Ovary (tissue), 3 donors: ENCODE data around the gene NDST1.

Experiments
- CTCF ChIP-seq, 3 donors: fragments of 450-650 bp in 2 of 3; fragments of 200-600 bp in 1 of 3; IDR thresholded peaks; one replicate each; pipeline versions ENCODE4 v1.5.1 to v1.8.0; 2016 to 2022; ENCODE audit warnings: antibody characterized with exemption in 3 of 3, mild to moderate bottlenecking in 1 of 3
- POLR2A ChIP-seq: fragments of 450-650 bp; IDR thresholded peaks from one replicate; pipeline ENCODE4 v1.6.1; 2017; ENCODE audit warnings: antibody characterized with exemption, mild to moderate bottlenecking, moderate library complexity
- donor health status: DM: no; HTN: no; CAD: no.

- TF ChIP-seq POLR2A (no peak), CTCF (IDR thresholded peaks at IDR 0.05) (no peak)
Observed at GRCh38 chr5:150577378-150578139, 69.6 kb downstream of the NDST1 start.
